Neural progenitor cell (in vitro differentiated cells): Measurements from ENCODE around the gene SPTBN1.

Experiments
- CTCF ChIP-seq: fragments of 200-600 bp; sonication (generic); IDR thresholded peaks from 2 replicates; pipeline ENCODE4 v1.5.1; 2017; ENCODE audit warnings: antibody characterized with exemption, mild to moderate bottlenecking
- EZH2 ChIP-seq: fragments of 200-600 bp; sonication (generic); IDR thresholded peaks from 2 replicates; pipeline ENCODE4 v1.6.1; 2017; ENCODE audit warnings: antibody characterized with exemption, mild to moderate bottlenecking, moderate library complexity

DNA sequence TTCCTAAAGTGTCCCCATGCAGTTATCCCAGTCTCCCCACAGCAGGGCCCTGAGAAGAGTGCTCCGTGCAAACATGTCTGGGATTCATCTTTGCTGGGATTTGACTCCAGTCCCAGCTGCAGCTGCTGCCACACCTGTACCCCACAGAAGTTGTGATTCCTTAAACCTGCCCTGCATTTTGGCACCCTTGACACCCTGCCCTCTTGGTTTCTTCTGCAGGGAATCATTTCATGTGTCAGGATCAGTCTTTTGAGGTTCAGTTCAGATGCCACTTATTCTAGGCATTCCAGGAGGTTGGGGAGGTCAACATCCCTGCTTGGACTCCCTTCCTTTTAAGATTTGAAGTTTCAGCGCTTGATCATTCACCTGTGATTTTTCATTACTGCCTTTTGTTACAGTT is 108.3 kb downstream of the SPTBN1 start:
- no peak for TF ChIP-seq CTCF
- TF ChIP-seq EZH2: no peak
